ENCODE measurements around the gene AZU1.
A peak's percentile ranks its signal among the peaks of the same experiment; 100 is the strongest.

AZU1 gene

DNA sequence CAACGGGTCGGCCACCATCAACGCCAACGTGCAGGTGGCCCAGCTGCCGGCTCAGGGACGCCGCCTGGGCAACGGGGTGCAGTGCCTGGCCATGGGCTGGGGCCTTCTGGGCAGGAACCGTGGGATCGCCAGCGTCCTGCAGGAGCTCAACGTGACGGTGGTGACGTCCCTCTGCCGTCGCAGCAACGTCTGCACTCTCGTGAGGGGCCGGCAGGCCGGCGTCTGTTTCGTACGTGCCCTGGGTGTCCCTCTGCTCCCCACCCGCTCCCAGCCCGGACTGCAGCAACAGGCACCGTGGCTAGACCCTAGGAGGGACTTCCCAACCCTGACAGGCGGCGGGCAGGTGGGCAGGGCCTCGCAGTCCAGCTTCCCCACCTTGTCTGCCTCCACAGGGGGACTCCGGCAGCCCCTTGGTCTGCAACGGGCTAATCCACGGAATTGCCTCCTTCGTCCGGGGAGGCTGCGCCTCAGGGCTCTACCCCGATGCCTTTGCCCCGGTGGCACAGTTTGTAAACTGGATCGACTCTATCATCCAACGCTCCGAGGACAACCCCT lies 28.0 kb downstream of the AZU1 start:
- no peak for DNase-seq

DNA sequence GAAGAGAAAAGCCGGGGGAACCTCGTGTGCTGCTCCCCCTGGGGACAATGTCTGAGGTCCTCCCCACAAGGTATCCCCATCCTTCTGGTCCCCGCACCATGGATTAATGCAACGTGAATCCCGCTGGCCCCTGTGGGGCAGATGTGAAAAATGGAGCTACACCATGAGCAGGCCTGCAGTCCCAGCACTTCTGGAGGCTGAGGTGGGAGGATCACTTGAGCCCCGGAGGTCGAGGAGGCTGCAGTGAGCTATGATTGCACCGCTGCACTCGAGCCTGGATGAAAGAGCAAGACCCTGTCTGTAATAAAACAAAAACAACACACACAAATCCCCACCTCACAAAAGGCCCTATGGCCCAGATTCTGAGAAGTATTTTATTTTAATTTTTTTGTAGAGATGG lies 30.6 kb downstream of the AZU1 start:
- DNase-seq, result no peak

DNA sequence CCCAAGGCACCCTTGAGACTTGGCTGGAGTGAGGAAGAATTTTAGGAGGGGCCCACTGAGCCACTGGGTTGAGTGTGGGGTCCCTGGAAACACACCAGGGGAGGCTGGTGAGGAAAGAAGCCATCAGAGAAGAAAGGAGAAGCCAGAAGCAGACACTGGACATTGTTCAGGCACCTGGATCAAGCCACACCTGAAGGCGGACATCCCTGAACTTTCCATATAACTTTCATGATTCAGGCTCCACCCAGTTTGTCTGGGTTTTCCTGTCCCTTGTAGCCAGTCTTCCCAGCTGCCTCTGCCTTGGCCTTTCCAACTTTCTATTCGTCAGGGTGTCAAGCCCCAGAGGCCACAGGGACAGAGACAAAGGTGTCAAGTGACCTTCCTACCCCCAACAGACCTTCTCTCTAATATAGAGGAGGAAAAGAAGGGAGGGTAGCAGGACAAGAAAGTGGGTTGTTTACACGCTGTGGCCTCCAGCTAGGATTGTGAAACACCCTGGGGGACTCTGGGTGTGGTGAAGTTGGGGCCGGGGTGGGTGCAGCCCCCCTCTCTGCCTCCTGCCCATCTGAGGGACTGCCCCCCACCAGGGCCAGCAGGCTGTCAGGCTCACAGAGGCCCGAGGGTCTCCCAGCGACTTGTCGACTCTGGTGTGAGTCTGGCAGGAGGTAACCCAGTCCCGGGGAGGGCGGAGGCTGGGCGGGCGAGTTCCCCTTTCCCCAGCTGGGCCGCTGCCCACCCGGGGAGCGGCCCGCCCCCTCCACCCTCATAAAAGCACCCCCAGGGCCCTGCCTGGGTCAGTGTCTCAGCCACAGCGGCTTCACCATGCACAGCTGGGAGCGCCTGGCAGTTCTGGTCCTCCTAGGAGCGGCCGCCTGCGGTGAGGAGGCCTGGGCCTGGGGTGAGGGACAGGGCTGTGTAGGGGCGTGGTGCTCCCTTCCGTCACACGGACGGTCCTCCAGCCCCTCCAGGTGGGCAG lies 31.5 kb downstream of the AZU1 start, which contains the start of gene CFD:
Gene CFD (plus strand): TSS at position 797 of the 976 bp plus-strand sequence. CDS start 26 bp downstream, at position 823.
- DNase-seq, result peak in 1 of 2 donors; percentile 56

DNA sequence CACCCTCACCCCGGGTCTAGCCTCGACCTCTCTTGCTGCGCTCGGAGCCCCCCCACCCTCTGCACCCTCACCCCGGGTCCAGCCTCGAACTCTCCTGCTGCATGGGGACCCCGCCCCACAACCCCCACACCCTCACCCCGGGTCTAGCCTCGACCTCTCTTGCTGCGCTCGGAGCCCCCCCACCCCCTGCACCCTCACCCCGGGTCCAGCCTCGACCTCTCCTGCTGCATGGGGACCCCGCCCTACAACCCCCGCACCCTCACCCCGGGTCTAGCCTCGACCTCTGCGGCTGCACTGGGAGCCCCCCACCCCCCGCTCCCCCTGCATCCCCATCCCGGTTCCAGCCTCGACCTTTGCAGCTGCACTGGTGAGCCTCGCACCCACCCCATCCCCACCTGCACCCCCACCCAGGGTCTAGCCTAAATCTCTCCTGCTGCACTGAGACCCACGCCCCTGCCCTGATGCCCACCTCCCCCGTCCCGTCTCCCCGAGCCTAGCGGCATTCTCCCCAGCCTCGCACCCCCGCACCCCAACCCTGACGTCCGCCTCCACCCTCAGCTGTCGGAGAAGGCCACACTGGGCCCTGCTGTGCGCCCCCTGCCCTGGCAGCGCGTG lies 33.6 kb downstream of the AZU1 start:
- no peak for DNase-seq

DNA sequence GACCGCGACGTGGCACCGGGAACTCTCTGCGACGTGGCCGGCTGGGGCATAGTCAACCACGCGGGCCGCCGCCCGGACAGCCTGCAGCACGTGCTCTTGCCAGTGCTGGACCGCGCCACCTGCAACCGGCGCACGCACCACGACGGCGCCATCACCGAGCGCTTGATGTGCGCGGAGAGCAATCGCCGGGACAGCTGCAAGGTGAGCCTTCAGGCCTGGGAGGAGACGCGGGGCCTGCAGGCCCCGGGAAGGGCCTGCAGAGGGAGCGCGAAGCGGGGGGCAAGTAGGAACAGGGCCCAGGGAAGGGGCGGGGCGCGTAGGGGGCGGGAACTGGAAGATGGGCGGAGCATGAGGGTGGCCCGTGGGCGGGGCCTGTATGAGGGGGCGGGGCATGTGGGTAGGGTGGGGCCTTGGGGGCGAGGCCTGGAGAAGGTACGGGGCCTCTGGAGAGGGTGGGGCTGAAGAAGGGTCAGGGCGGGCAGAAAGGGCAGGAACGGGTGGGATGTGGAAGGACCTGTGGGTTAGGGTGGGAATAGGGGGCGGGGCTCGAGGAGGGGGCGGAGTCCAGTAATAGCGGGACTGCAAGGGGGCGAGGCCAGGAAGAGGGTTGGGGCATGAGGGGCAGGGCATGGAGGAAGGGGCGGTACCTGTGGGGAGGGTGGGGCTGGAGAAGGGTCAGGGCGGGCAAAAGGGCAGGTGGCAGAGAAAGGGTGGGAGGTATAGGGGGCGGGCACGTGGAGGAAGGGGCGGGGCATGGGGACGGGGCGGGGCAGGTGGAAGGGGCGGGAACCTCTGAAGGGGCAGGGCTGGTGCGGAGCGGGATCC lies 34.3 kb downstream of the AZU1 start:
- peak; percentile 73 to 74 for DNase-seq

DNA sequence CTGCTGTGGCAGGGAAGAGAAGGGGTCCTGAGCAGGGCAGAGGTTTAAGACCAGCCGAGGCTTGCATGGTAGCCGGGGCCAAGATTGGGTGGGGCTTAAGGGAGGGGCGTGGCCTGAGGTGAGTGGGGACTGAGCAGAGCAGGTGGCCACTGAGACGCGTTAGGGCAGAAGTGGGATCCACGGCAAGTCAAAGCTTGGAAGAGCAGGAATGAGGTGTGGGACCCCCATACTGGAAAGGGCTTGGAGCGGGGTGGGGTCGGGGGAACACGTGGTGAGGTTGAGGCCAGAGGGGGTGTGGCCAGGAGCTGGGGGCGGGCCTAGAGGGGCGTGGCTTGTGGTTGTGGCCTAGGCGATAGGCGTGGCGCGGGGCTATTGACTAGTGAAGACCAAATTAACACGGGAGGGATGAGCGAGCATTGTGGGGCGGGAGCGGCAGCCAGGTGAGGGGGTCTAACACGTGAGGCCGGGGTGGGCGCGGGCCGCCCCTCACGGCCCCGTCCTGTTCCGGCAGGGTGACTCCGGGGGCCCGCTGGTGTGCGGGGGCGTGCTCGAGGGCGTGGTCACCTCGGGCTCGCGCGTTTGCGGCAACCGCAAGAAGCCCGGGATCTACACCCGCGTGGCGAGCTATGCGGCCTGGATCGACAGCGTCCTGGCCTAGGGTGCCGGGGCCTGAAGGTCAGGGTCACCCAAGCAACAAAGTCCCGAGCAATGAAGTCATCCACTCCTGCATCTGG lies 35.1 kb downstream of the AZU1 start:
- peak; percentile 82 to 85 for DNase-seq

DNA sequence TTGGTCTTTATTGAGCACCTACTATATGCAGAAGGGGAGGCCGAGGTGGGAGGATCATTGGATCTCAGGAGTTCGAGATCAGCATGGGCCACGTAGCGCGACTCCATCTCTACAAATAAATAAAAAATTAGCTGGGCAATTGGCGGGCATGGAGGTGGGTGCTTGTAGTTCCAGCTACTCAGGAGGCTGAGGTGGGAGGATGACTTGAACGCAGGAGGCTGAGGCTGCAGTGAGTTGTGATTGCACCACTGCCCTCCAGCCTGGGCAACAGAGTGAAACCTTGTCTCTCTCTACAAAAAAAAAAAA lies 35.6 kb downstream of the AZU1 start:
- DNase-seq, result no peak

DNA sequence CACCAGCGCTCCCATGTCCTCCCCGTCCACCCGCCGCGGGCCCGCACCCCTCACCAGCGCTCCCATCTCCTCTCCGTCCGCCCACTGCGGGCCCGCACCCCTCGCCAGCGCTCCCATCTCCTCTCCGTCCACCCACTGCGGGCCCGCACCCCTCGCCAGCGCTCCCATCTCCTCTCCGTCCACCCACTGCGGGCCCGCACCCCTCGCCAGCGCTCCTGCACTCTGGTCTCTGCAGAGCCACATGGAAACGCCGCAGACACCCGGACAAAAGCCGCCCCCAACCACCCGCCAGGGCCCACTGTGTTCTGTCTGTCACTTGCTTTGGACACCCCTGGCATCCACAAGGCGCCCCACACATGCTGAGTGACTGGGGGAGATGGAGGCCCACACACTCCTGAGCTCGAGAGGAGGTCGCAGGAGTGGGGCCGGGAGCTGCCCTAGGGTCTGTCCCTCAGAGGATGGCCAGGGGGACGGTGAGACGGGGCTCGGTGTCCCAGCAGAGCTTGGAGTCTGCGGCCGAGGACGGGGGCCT lies 39.2 kb downstream of the AZU1 start:
- DNase-seq, result no peak

DNA sequence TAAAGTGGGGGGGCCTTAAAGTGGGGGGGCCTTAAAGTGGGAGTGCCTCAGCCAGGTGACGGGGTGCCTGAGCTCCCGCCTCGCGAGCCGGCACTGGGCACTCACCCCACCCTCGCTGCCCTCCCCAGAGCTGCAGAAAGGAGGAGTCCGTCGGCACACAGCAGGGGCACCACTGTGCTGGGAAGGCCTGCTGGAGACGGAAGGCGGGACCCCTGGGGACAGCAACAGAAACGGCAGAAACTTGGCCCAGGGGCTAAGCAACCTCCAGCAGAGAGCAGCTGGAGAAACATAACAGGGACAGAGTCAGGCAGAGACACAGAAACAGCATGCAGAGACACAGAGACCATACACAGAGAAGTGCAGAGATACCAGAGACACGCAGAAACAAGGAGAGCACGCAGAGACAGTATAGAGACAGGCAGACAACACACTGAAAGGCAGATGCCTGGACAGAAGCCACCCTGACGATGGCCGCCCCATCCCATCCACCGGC lies 39.7 kb downstream of the AZU1 start:
- DNase-seq, result no peak

DNA sequence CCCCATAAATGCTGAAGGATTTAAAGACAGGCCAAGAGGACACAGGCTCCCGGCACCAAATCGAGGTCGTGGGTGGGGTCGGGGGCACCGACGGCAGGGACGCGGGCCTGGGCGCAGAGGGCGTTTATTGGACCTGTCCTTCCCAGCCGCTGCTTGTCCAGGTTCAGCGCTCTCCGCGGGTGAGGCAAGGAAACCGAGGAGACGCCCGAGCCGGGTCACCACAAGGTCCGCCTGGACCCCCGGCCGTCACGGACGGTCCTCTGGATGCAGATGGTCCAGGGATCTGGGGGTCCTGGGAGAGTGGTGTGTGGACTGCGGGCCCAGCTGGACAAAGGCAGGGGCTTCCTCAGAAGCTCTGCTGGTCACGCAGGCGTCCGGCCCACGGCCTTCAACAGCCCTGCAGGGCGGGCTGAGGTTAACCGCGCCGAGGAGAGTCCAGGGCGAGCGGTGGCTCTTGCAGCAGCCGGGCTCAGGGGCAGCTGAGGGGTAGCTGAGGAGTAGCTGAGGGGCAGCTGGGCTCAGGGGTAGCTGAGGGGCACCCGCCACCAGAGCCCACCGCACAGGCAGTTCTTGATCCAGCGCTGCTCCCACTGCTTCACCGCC lies 40.3 kb downstream of the AZU1 start:
- DNase-seq, result no peak

DNA sequence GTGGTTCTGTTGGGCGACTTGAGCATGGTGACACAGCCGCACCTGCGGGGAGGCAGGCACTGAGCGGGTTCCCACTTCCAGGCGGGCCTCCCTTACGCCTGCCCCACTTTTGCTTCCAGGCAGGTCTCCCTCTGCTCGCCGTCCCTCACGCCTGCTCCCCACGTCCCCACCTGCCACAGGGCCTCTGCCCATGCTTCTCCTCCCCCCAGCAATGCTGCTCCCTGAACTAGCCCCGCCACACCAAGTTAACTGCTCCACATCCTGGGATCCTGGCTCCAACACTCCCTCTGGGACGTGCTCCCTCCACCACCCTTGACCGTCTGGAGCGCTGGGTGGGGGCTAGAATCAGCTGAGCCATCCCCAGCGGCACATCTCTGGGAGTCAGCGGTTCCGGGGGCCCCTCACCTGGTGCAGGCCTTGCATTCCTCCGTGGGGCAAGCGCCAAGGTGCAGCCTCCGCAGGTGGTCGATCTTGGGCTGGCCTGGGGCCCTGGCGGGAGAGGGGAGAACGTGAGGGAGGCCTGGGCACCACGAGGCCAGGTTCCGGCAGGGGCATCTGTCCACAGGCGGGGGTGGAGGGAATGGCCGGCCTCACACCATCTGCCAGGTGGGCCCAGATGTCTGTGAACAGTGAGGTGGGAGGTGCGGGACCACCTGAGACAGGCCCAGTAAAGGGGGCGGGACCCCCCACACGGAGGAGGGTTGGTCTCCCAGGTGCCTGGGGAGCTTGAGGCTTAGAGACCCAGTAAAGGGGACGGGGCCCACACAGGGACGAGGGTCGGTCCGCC lies 41.0 kb downstream of the AZU1 start:
- DNase-seq, result no peak

DNA sequence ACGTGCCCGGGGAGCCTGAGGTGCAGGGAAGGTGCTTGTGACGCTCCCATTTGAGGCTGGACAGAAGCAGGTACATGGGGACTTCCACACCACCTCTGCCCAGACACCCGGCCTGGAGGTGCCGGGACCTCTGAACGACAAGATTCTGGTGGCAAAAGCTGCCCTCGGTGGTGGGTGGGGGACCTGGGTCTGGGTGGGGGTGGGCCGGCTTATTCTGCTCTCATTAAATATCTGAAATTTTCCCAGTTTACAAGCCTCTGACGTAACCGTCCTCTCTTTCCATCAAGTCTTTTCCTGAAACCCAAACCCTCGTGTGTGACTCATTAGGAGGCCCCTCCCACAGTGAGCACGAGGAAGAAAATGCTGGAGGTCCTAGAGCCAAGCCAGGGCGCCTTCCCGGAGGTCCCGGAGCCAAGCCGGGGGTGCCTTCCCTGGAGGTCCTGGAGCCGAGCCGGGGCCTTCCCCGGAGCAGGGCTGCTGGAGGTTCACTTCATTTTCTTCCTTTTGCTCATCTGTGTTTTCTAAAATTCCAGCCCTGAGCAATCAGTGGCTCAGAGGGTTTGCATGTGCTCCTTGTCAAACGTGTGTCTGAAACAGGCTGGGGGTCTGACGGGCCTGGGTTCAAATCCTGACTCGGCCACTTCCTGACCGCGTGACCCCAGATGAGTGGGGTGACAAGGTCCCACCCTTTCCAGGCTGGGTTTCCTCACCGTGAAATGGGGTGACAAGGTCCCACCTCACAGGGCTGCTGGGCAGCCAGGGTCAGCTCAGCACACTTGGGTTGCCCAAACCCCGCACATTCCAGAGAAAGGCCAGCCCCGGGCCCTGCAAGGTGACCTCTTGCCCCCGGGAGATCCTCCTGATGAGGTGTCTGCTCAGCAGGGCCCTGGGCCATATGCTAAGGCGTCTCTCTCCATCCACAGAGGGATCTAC lies 41.9 kb downstream of the AZU1 start:
- DNase-seq, result no peak

DNA sequence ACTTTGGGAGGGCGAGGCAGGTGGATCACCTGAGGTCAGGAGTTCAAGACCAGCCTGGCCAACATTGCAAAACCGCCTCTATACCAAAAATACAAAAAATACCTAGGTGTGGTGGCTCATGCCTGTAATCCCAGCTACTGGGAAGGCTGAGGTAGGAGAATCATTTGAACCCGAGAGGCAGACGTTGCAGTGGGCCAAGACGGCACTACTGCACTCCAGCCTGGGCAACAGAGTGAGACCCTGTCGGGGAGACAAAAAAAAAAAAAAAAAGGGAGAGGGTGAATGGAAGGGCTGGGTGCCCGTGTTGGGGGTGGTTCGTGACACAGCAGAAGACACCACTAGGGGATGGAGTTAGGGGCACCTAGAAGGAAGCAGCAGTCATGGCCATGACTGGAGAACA lies 42.7 kb downstream of the AZU1 start:
- no peak for DNase-seq

DNA sequence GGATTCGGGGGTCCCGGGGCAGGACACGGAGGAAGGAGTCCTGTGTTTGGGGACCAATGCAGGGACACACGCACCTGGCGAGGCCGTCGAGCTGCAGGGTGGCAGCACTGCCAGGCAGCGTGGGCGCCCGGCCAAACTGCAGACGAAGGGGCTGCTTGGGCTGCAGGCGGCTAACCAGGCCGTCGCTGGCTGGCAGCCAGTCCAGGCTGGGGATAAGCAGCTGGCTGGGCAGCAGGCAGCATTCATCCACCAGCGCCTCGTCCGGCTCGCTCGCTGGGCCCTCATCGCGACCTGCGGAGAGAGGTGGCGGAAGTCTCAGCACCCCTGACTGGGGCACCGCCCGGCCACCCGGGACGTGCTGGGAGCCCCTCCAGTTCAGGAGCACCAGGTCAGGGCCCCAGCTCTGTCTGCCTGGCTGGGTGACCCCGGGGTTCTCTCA lies 43.3 kb downstream of the AZU1 start:
- no peak for DNase-seq

DNA sequence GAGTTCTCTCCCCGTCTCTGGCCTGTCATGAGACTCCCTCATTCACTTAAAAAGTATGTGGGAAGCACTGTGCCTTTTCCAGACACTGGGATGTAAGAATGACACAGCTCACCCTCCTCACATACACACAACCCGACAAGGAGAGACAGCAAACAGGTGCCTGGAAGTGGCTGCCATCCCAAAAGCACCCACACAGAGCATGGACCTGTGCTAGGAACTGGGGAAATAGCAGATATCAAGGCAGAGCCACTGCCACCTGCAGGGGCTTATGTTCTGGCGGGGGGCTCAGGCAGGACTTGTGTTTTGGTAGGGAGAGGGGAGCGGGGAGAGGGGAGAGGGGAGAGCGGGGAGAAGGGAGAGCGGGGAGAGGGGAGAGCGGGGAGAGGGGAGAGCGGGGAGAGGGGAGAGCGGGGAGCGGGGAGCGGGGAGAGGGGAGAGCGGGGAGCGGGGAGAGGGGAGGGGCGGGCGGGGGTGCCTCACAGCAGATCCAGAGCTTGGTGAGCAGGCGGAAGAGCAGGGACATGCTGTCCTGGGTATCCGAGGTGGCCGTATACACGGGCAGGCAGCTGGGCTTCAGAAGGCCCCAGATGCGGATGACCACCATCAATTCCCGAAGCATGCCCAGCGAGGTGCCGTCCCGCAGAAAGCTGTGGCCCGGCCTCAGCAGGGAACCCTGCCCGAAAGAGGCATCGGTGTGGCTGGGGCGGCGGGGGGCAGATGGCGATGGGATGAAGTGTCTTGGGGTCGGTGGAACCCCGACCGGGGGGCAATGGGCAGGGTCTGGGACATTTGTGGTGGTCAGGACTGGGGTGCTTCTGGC lies 44.0 kb downstream of the AZU1 start:
- DNase-seq, result no peak

DNA sequence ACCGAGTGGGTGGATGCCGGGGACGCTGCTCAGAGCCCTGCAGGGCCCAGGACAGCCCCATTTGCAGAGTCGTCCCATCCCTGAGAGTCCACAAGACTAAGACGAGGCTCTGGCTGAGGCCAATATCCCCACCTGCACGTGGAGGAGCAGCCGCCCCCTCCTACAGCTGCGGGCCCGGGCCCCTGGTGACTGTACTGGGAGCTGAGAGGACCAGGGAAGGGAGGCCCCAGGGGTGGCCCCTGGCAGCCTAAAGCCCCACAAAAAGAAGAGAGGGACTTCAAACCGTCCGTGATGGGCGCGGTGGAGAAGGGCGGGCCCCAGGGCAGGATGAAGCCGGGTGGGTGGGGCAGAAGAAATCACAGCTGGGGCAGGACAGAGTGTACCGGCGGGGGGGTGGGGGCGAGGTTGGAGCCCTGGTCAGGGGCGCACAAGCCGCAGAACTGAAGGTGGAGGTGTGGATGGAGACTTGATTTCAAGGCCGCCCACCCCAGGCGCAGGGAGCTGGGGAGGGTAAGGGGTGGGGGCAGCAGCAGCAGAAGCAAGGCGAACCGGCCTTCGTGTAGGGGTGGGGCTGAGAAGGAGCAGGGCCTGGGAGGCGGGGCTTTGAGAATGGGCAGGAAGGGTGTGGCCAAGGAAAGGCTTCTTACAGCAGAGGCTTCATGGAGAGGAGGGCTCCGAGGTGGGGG lies 44.8 kb downstream of the AZU1 start:
- peak; percentile 90 for DNase-seq

DNA sequence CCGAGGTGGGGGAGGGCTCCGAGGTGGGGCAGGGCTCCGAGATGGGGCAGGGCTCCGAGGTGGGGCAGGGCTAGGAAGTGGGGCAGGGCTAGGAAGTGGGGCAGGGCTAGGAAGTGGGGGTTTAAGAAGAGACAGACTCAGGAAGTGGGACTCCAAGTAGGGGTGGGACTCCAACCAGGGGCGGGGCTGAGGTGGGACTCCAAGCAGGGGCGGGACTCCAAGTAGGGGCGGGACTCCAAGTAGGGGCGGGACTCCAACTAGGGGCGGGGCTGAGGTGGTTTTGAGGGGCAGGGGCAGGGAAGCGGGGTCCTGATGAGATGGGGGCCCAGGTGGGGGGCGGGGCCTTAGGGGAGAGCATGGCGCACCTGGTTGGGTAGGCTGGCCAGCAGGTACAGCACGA lies 45.4 kb downstream of the AZU1 start:
- DNase-seq, result peak; percentile 90 to 91

DNA sequence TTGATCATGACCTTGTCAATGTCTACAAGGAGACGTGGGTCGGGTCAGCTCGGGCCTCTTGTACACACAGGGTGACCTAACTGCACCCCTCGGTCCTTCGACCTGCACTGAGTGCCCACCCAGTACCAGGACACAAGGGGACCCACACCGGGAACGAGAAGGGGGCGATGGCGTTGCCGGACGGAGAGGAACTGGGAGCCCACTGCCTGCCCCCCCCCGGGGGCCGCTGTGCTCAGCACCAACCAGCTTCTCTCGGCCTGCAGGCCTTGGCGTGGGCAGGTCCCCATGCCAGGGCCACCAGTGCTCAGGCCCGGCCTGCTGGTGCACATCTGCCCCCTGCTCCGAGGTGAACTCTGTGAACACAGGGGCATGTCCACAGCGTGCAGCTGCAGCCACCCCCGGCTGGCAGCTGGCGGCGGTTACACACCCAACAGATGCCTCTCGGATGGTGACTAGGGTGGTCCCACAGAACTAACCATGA lies 46.0 kb downstream of the AZU1 start:
- DNase-seq, result no peak
